HepG2 (cell line): Measurements from ENCODE around the gene SEC11A. TPM values are rescaled to one million over a fixed set of nuclear protein-coding genes. Genes with fewer than 3 reads are reported as not detected.
A peak's percentile ranks its signal among the peaks of the same experiment; 100 is the strongest.

Experiments
- BHLHE40 ChIP-seq: IDR thresholded peaks from 2 replicates; pipeline ENCODE4 v1.6.1; 2011; ENCODE audit warnings: low read length, improper control_type of control experiment
- ERF ChIP-seq: IDR thresholded peaks from 2 replicates; pipeline ENCODE4 v1.6.1; 2018; ENCODE audit warnings: missing biosample characterization, missing genetic modification reagents
- NFYC ChIP-seq: IDR thresholded peaks from 2 replicates; pipeline ENCODE4 v1.6.1; 2016; ENCODE audit warnings: missing genetic modification reagents, missing compliant biosample characterization
- NONO ChIP-seq, 2 experiments: fragments of 450-650 bp in 1 of 2; sonication (generic) in 1 of 2; formaldehyde crosslinking in 1 of 2; IDR thresholded peaks in 1 of 2; conservative IDR thresholded peaks in 1 of 2; 2 replicates each; pipeline versions ENCODE4 v1.6.1 to v1.8.0; 2017 to 2022; ENCODE audit warnings: mild to moderate bottlenecking in 1 of 2, missing genetic modification reagents in 1 of 2, moderate library complexity in 1 of 2
- PHB2 ChIP-seq: fragments of 450-650 bp; IDR thresholded peaks from 2 replicates; pipeline ENCODE4 v1.6.1; 2018; ENCODE audit not compliant: partially characterized antibody
- TAF1 ChIP-seq: sonication (generic); formaldehyde crosslinking; IDR thresholded peaks from 2 replicates; pipeline ENCODE4 v1.4.0; 2020; ENCODE audit warnings: missing genetic modification reagents
- THAP11 ChIP-seq: IDR thresholded peaks from 2 replicates; pipeline ENCODE4 v1.6.1; 2016; ENCODE audit warnings: missing biosample characterization, missing genetic modification reagents
- WIZ ChIP-seq: sonication (generic); formaldehyde crosslinking; IDR thresholded peaks from 2 replicates; pipeline ENCODE4 v1.5.1; 2020; ENCODE audit warnings: mild to moderate bottlenecking, missing genetic modification reagents
- ZFP82 ChIP-seq: sonication (generic); formaldehyde crosslinking; IDR thresholded peaks from 2 replicates; pipeline ENCODE4 v1.5.1; 2020; ENCODE audit warnings: mild to moderate bottlenecking, missing genetic modification reagents, borderline replicate concordance
- ZFY ChIP-seq: sonication (generic); formaldehyde crosslinking; IDR thresholded peaks from 2 replicates; pipeline ENCODE4 v1.4.0; 2020; ENCODE audit warnings: missing genetic modification reagents
- ZNF703 ChIP-seq: sonication (generic); formaldehyde crosslinking; IDR thresholded peaks from 2 replicates; pipeline ENCODE4 v1.5.1; 2020; ENCODE audit warnings: missing genetic modification reagents, mild to moderate bottlenecking, moderate library complexity, borderline replicate concordance
- ZSCAN31 ChIP-seq: sonication (generic); formaldehyde crosslinking; IDR thresholded peaks from 2 replicates; pipeline ENCODE4 v1.5.0; 2020; ENCODE audit warnings: low read depth, mild to moderate bottlenecking, missing genetic modification reagents
- polyA plus RNA-seq, 8 experiments: library from polyadenylated mRNA; depleted of rRNA in 3 of 8; stranded (reverse) in 7 of 8; unstranded in 1 of 8; fragments of >200 nt; fragmentation: Illumina TruSeq in 4 of 8; extraction: Trizol in 4 of 8; gene quantifications; 2 replicates each; pipeline versions ENCODE4 v1.2.1 to v1.2.3, GENCODE V29; 2011 to 2016; ENCODE audit warnings: low read depth in 4 of 8, missing spikeins in 1 of 8, mixed read lengths in 1 of 8; ENCODE audit not compliant: insufficient read depth in 1 of 8
- total RNA-seq, 5 experiments: library from RNA; depleted of rRNA; stranded (reverse); fragments of >200 nt; fragmentation: Illumina TruSeq; extraction: Trizol; gene quantifications; 2 replicates each; pipeline ENCODE4 v1.2.3, GENCODE V29; 2016; ENCODE audit warnings: low read depth in 1 of 5
- TF ChIP-seq, protein P1 (sequence below): sonication (generic); formaldehyde crosslinking; IDR thresholded peaks from 2 replicates; pipeline ENCODE4 v1.5.0; 2020; ENCODE audit warnings: missing genetic modification reagents
- TF ChIP-seq, protein P2 (sequence below): sonication (generic); formaldehyde crosslinking; IDR thresholded peaks from 2 replicates; pipeline ENCODE4 v1.4.0; 2020; ENCODE audit warnings: missing genetic modification reagents, mild to moderate bottlenecking, borderline replicate concordance
- TF ChIP-seq, protein P3 (sequence below): sonication (generic); formaldehyde crosslinking; IDR thresholded peaks from 2 replicates; pipeline ENCODE4 v1.4.0; 2020; ENCODE audit warnings: missing genetic modification reagents
- TF ChIP-seq, protein P4 (sequence below): IDR thresholded peaks from 2 replicates; pipeline ENCODE4 v1.6.1; 2012; ENCODE audit warnings: low read length, improper control_type of control experiment
- TF ChIP-seq, protein P5 (sequence below): IDR thresholded peaks from 2 replicates; pipeline ENCODE4 v1.6.1; 2012; ENCODE audit warnings: inconsistent platforms
- TF ChIP-seq, protein P6 (sequence below): sonication (generic); formaldehyde crosslinking; IDR thresholded peaks from 2 replicates; pipeline ENCODE4 v1.8.1; 2023; ENCODE audit warnings: mild to moderate bottlenecking, moderate library complexity, missing genetic modification reagents

The SEC11A gene
- total and polyA plus RNA-seq, 2 of the 13 experiments (the other 11 are each of a cell fraction or from before 2014, with no cell fraction given), result 141 to 230 TPM

DNA sequence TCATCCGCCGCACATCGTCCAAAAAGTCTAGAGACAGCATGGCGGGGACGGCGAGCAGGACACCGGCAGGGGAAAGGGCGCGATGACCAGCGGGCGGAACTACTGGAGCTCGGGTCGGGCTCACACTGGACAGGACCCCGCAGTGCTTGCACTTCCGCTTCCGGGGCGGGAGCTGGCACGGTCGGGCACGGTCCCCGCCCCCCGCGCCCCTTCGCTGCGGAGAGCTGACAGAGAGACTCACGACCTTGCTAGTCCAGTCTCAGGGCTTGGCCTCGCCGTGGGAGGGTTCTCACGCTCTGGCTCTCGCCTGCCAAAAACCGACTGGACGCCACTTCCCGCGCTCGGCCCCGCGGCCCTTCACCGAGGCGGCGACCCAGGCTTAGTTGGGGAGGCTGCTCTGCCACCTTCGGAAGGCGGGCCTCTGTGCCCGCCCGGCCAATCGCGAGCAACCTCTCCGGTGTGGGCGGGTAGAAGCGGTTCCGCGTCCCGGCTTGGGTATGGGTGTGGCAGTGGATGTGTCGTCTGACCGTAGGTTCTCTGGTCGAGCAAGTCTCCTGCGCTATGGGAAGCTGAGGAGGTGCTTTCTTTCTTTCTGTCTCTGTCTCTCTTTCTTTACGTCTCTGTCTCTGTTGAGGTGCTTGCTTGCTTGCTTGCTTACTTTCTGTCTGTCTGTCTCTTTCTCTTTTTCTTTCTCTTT, at the start of gene SEC11A (continued):
- TF ChIP-seq, protein P1, sequence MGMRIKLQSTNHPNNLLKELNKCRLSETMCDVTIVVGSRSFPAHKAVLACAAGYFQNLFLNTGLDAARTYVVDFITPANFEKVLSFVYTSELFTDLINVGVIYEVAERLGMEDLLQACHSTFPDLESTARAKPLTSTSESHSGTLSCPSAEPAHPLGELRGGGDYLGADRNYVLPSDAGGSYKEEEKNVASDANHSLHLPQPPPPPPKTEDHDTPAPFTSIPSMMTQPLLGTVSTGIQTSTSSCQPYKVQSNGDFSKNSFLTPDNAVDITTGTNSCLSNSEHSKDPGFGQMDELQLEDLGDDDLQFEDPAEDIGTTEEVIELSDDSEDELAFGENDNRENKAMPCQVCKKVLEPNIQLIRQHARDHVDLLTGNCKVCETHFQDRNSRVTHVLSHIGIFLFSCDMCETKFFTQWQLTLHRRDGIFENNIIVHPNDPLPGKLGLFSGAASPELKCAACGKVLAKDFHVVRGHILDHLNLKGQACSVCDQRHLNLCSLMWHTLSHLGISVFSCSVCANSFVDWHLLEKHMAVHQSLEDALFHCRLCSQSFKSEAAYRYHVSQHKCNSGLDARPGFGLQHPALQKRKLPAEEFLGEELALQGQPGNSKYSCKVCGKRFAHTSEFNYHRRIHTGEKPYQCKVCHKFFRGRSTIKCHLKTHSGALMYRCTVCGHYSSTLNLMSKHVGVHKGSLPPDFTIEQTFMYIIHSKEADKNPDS (CRISPR knock-in tag), result 0 out of 2 replicates have a peak, but pooled peaks have one; percentile 54
- TF ChIP-seq NONO (IDR thresholded peaks at IDR 0.05) (no peak), NONO (CRISPR knock-in tag; conservative IDR thresholded peaks at IDR 0.05) (peak; percentile 84), ERF (CRISPR knock-in tag) (peak; percentile 87), BHLHE40 (peak; percentile 78), NFYC (CRISPR knock-in tag) (peak; percentile 75), THAP11 (peak; percentile 94), ZSCAN31 (CRISPR knock-in tag) (peak; percentile 84; the same call in 1 of the 2 replicates), TAF1 (CRISPR knock-in tag) (peak; percentile 88), WIZ (0 out of 2 replicates have a peak, but pooled peaks have one; percentile 14), ZFP82 (CRISPR knock-in tag) (peak; percentile 96; the same call in 1 of the 2 replicates), ZNF703 (no peak), PHB2 (no peak), ZFY (CRISPR knock-in tag) (peak; percentile 92)
- TF ChIP-seq, protein P2, sequence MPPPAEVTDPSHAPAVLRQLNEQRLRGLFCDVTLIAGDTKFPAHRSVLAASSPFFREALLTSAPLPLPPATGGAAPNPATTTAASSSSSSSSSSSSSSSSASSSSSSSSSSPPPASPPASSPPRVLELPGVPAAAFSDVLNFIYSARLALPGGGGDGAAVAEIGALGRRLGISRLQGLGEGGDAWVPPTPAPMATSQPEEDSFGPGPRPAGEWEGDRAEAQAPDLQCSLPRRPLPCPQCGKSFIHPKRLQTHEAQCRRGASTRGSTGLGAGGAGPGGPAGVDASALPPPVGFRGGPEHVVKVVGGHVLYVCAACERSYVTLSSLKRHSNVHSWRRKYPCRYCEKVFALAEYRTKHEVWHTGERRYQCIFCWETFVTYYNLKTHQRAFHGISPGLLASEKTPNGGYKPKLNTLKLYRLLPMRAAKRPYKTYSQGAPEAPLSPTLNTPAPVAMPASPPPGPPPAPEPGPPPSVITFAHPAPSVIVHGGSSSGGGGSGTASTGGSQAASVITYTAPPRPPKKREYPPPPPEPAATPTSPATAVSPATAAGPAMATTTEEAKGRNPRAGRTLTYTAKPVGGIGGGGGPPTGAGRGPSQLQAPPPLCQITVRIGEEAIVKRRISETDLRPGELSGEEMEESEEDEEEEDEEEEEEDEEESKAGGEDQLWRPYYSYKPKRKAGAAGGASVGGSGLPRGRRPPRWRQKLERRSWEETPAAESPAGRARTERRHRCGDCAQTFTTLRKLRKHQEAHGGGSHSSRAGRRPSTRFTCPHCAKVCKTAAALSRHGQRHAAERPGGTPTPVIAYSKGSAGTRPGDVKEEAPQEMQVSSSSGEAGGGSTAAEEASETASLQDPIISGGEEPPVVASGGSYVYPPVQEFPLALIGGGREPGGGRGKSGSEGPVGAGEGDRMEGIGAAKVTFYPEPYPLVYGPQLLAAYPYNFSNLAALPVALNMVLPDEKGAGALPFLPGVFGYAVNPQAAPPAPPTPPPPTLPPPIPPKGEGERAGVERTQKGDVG (CRISPR knock-in tag), result no peak; the same call in 1 of the 2 replicates
- TF ChIP-seq, protein P3, sequence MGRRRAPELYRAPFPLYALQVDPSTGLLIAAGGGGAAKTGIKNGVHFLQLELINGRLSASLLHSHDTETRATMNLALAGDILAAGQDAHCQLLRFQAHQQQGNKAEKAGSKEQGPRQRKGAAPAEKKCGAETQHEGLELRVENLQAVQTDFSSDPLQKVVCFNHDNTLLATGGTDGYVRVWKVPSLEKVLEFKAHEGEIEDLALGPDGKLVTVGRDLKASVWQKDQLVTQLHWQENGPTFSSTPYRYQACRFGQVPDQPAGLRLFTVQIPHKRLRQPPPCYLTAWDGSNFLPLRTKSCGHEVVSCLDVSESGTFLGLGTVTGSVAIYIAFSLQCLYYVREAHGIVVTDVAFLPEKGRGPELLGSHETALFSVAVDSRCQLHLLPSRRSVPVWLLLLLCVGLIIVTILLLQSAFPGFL (CRISPR knock-in tag), result no peak
- TF ChIP-seq, protein P4, sequence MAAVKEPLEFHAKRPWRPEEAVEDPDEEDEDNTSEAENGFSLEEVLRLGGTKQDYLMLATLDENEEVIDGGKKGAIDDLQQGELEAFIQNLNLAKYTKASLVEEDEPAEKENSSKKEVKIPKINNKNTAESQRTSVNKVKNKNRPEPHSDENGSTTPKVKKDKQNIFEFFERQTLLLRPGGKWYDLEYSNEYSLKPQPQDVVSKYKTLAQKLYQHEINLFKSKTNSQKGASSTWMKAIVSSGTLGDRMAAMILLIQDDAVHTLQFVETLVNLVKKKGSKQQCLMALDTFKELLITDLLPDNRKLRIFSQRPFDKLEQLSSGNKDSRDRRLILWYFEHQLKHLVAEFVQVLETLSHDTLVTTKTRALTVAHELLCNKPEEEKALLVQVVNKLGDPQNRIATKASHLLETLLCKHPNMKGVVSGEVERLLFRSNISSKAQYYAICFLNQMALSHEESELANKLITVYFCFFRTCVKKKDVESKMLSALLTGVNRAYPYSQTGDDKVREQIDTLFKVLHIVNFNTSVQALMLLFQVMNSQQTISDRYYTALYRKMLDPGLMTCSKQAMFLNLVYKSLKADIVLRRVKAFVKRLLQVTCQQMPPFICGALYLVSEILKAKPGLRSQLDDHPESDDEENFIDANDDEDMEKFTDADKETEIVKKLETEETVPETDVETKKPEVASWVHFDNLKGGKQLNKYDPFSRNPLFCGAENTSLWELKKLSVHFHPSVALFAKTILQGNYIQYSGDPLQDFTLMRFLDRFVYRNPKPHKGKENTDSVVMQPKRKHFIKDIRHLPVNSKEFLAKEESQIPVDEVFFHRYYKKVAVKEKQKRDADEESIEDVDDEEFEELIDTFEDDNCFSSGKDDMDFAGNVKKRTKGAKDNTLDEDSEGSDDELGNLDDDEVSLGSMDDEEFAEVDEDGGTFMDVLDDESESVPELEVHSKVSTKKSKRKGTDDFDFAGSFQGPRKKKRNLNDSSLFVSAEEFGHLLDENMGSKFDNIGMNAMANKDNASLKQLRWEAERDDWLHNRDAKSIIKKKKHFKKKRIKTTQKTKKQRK, result no peak
- TF ChIP-seq, protein P5, sequence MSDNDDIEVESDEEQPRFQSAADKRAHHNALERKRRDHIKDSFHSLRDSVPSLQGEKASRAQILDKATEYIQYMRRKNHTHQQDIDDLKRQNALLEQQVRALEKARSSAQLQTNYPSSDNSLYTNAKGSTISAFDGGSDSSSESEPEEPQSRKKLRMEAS, result peak; percentile 93
- TF ChIP-seq, protein P6, sequence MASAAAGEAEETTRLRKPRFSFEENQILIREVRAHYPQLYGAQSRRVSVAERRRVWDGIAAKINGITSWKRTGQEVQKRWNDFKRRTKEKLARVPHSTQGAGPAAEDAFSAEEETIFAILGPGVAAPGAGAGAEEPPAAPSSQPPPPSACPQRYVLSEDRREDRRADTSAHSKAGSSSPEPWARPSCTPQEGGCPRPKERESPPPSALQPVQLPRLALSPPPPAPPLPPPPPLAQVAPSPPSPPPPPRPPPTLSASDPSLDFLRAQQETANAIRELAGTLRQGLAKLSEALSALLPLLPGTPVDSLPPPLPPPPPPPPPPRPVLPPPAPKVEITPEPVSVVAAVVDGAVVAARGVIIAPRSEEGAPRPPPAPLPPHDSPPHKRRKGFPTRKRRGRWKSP (CRISPR knock-in tag), result peak; percentile 44
